ENCODE data around the gene AKR1E2. TPM values are rescaled to one million over a fixed set of nuclear protein-coding genes. Genes with fewer than 3 reads are reported as not detected.

Gene AKR1E2
- total and polyA plus RNA-seq, 9 of the 15 experiments (the other 6 are each of a cell fraction or from before 2014, with no cell fraction given): 4.2 to 16.6 (median 9.8) TPM

- peak; percentile 44 for TF ChIP-seq TAF1 (IDR thresholded peaks at IDR 0.05; ENCODE audit: control insufficient read depth, extremely low read depth, insufficient read depth, low read length, severe bottlenecking)
- TF ChIP-seq, protein P1, sequence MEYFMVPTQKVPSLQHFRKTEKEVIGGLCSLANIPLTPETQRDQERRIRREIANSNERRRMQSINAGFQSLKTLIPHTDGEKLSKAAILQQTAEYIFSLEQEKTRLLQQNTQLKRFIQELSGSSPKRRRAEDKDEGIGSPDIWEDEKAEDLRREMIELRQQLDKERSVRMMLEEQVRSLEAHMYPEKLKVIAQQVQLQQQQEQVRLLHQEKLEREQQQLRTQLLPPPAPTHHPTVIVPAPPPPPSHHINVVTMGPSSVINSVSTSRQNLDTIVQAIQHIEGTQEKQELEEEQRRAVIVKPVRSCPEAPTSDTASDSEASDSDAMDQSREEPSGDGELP (CRISPR knock-in tag; IDR thresholded peaks at IDR 0.05; ENCODE audit: borderline replicate concordance): peak; percentile 34; the same call in 1 of the 2 replicates
- peak; percentile 97 to 98 for TF ChIP-seq KDM1A (IDR thresholded peaks at IDR 0.05)
- TF ChIP-seq FOXK2 (conservative IDR thresholded peaks at IDR 0.05 in 1 of 2, IDR thresholded peaks at IDR 0.05 in 1 of 2; ENCODE audit: low read depth in 2 of 2): peak; percentile 78 to 83
- no peak for TF ChIP-seq ZNF184 (CRISPR knock-in tag; IDR thresholded peaks at IDR 0.05)
- TF ChIP-seq ZNF263 (CRISPR knock-in tag; IDR thresholded peaks at IDR 0.05; ENCODE audit: borderline replicate concordance): 0 out of 2 replicates have a peak, but pooled peaks have one; percentile 20
- no peak for TF ChIP-seq TSHZ1 (CRISPR knock-in tag; IDR thresholded peaks at IDR 0.05)
- TF ChIP-seq ETV5 (CRISPR knock-in tag; IDR thresholded peaks at IDR 0.05; ENCODE audit: low read depth): peak; percentile 76
- peak; percentile 75; the same call in 1 of the 2 replicates for TF ChIP-seq ZNF24 (IDR thresholded peaks at IDR 0.05)
- peak; percentile 100 for TF ChIP-seq DPF2 (IDR thresholded peaks at IDR 0.05)
- peak; percentile 98 for TF ChIP-seq TEAD4 (IDR thresholded peaks at IDR 0.05; ENCODE audit: low read length)
- TF ChIP-seq TEAD4 (CRISPR knock-in tag; IDR thresholded peaks at IDR 0.05; ENCODE audit: borderline replicate concordance): no peak
- peak; percentile 55 for TF ChIP-seq POLR2A (conservative IDR thresholded peaks at IDR 0.05)
- TF ChIP-seq DACH1 (IDR thresholded peaks at IDR 0.05; ENCODE audit: partially characterized antibody): peak; percentile 50
- TF ChIP-seq NFRKB (IDR thresholded peaks at IDR 0.05; ENCODE audit: low read depth): 0 out of 2 replicates have a peak, but pooled peaks have one; percentile 56
- peak; percentile 88 for TF ChIP-seq MTA1 (IDR thresholded peaks at IDR 0.05; ENCODE audit: borderline replicate concordance)
- no peak for TF ChIP-seq RFX5 (IDR thresholded peaks at IDR 0.05; ENCODE audit: low read depth, low read length)
- TF ChIP-seq FOXJ3 (CRISPR knock-in tag; IDR thresholded peaks at IDR 0.05): no peak
- TF ChIP-seq XRCC5 (IDR thresholded peaks at IDR 0.05; ENCODE audit: low read depth, low read length): peak; percentile 67; the same call in 1 of the 2 replicates
- TF ChIP-seq TBP (optimal IDR thresholded peaks at IDR 0.05; ENCODE audit: low read depth, low read length): peak; percentile 52
- TF ChIP-seq SMARCE1 (IDR thresholded peaks at IDR 0.05): peak; percentile 99
- peak; percentile 99 for TF ChIP-seq EP300 (IDR thresholded peaks at IDR 0.05; ENCODE audit: low read length)
- peak; percentile 89; the same call in 1 of the 2 replicates for TF ChIP-seq RNF2 (IDR thresholded peaks at IDR 0.05)
- TF ChIP-seq ZNF232 (CRISPR knock-in tag; IDR thresholded peaks at IDR 0.05): no peak
- TF ChIP-seq BCOR (IDR thresholded peaks at IDR 0.05): peak; percentile 75
These were observed 41.7 kb downstream of the AKR1E2 start (continued) for GRCh38 chr10:4867520-4868356.
